HAP-1 (cell line): ENCODE data around the gene KLHL7.
A peak's percentile ranks its signal among the peaks of the same experiment; 100 is the strongest.
"Not testable (repeated sequence)": the region's sequence is repeated elsewhere in the genome, so short reads cannot be mapped to it uniquely, and the experiment has no call there.

Experiments
- DNase-seq, 2 experiments: peaks; one replicate each; pipeline ENCODE4 v3.0.0-alpha.2; 2016 to 2020; ENCODE audit warnings: low spot score in 2 of 2
- H3K27me3 ChIP-seq: fragments of 250-450 bp; sonication (Bioruptor Pico); 2 replicates; pipeline ENCODE4 v1.5.1; 2020; ENCODE audit warnings: low read depth, mild to moderate bottlenecking, moderate library complexity
- H3K36me3 ChIP-seq: fragments of 250-450 bp; sonication (Bioruptor Pico); replicated peaks from 2 replicates; pipeline ENCODE4 v1.5.1; 2020; ENCODE audit warnings: mild to moderate bottlenecking
- H3K4me1 ChIP-seq: fragments of 250-450 bp; sonication (Bioruptor Pico); 2 replicates; pipeline ENCODE4 v1.5.1; 2020; ENCODE audit warnings: mild to moderate bottlenecking
- H3K4me3 ChIP-seq: fragments of 250-450 bp; sonication (Bioruptor Pico); 2 replicates; pipeline ENCODE4 v1.5.1; 2020; ENCODE audit warnings: mild to moderate bottlenecking, moderate library complexity
- H3K9me3 ChIP-seq: fragments of 250-450 bp; sonication (Bioruptor Pico); 2 replicates; pipeline ENCODE4 v1.5.1; 2020; ENCODE audit warnings: mild to moderate bottlenecking, moderate library complexity
- in situ Hi-C: fragments of 300-500 bp; cut with MboI; formaldehyde crosslinking; loops from 3 replicates; pipeline ENCODE4 v1.14.3; 2020; ENCODE audit warnings: low sequenced_read_pairs, inconsistent platforms, mixed read lengths

The KLHL7 gene

GRCh38 chr7:23117841-23118240 is 12.3 kb downstream of the KLHL7 start:
- peak in 1 of 2 experiments; percentile 55 for DNase-seq
- H3K36me3 ChIP-seq: no peaks in the 10 kb centered on the region
- H3K9me3 ChIP-seq: no peaks in the 10 kb centered on the region
- no peak overlapping the region for H3K4me3 ChIP-seq
- no peaks in the 10 kb centered on the region for H3K27me3 ChIP-seq
- peaks cover 2% of the 10 kb centered on the region; the same call in 1 of the 2 replicates for H3K4me1 ChIP-seq
- in situ Hi-C loops: no loop called here

- Histone ChIP-seq H3K27me3 (no peaks in the 10 kb centered on the region), H3K9me3 (no peaks in the 10 kb centered on the region), H3K36me3 (no peaks in the 10 kb centered on the region), H3K4me1 (peaks cover 2% of the 10 kb centered on the region; the same call in 1 of the 2 replicates), H3K4me3 (no peak overlapping the region)
- DNase-seq: no peak
- in situ Hi-C loops: no loop called here
These were observed 14.5 kb downstream of the KLHL7 start for GRCh38 chr7:23120106-23120505.

- Histone ChIP-seq H3K4me1 (no peaks in the 10 kb centered on the region), H3K27me3 (no peaks in the 10 kb centered on the region), H3K4me3 (no peak overlapping the region), H3K36me3 (no peaks in the 10 kb centered on the region; the same call in 1 of the 2 replicates), H3K9me3 (no peaks in the 10 kb centered on the region)
- in situ Hi-C loops: no loop called here
- DNase-seq: no peak
These were observed 15.6 kb downstream of the KLHL7 start for GRCh38 chr7:23121165-23121564.

- no peaks in the 10 kb centered on the region for H3K9me3 ChIP-seq
- in situ Hi-C loops: no loop called here
- no peaks in the 10 kb centered on the region; the same call in 1 of the 2 replicates for H3K36me3 ChIP-seq
- no peaks in the 10 kb centered on the region for H3K4me1 ChIP-seq
- H3K4me3 ChIP-seq: no peak overlapping the region
- no peak for DNase-seq
- H3K27me3 ChIP-seq: no peaks in the 10 kb centered on the region
These were observed 17.4 kb downstream of the KLHL7 start for GRCh38 chr7:23123007-23123406.

GRCh38 chr7:23123465-23123864 is 17.9 kb downstream of the KLHL7 start:
- no peaks in the 10 kb centered on the region; the same call in 1 of the 2 replicates for H3K36me3 ChIP-seq
- in situ Hi-C loops: no loop called here
- no peaks in the 10 kb centered on the region for H3K4me1 ChIP-seq
- H3K4me3 ChIP-seq: no peak overlapping the region
- no peaks in the 10 kb centered on the region for H3K27me3 ChIP-seq
- no peak for DNase-seq
- H3K9me3 ChIP-seq: no peaks in the 10 kb centered on the region

GRCh38 chr7:23129036-23129435 is 23.5 kb downstream of the KLHL7 start:
- in situ Hi-C loops: no loop called here
- no peaks in the 10 kb centered on the region for H3K27me3 ChIP-seq
- no peak for DNase-seq
- H3K4me1 ChIP-seq: no peaks in the 10 kb centered on the region
- H3K4me3 ChIP-seq: no peak overlapping the region
- no peaks in the 10 kb centered on the region for H3K9me3 ChIP-seq
- no peaks in the 10 kb centered on the region; the same call in 1 of the 2 replicates for H3K36me3 ChIP-seq

- H3K4me3 ChIP-seq, H3K27me3 ChIP-seq, H3K9me3 ChIP-seq, DNase-seq, H3K36me3 ChIP-seq, in situ Hi-C loops, H3K4me1 ChIP-seq: not testable (repeated sequence)
These were observed 26.2 kb downstream of the KLHL7 start for GRCh38 chr7:23131799-23132198.

- Histone ChIP-seq H3K4me3 (no peak overlapping the region), H3K36me3 (no peaks in the 10 kb centered on the region), H3K4me1 (no peaks in the 10 kb centered on the region), H3K27me3 (no peaks in the 10 kb centered on the region), H3K9me3 (no peaks in the 10 kb centered on the region)
- no peak for DNase-seq
- in situ Hi-C loops: no loop called here
These were observed 28.2 kb downstream of the KLHL7 start for GRCh38 chr7:23133797-23134196.

- H3K36me3 ChIP-seq: no peaks in the 10 kb centered on the region
- no peaks in the 10 kb centered on the region for H3K9me3 ChIP-seq
- H3K4me1 ChIP-seq: no peaks in the 10 kb centered on the region
- no peak overlapping the region for H3K4me3 ChIP-seq
- H3K27me3 ChIP-seq: no peaks in the 10 kb centered on the region
- in situ Hi-C loops: no loop called here
- no peak for DNase-seq
These were observed 30.2 kb downstream of the KLHL7 start for GRCh38 chr7:23135755-23136154.

GRCh38 chr7:23136216-23136615 is 30.6 kb downstream of the KLHL7 start:
- Histone ChIP-seq H3K4me1 (no peaks in the 10 kb centered on the region), H3K27me3 (no peaks in the 10 kb centered on the region), H3K9me3 (no peaks in the 10 kb centered on the region), H3K36me3 (no peaks in the 10 kb centered on the region), H3K4me3 (no peak overlapping the region)
- DNase-seq: no peak
- in situ Hi-C loops: no loop called here

- Histone ChIP-seq H3K9me3 (no peaks in the 10 kb centered on the region), H3K4me1 (no peaks in the 10 kb centered on the region), H3K36me3 (no peaks in the 10 kb centered on the region), H3K4me3 (no peak overlapping the region), H3K27me3 (no peaks in the 10 kb centered on the region)
- in situ Hi-C loops: no loop called here
- DNase-seq: no peak
These were observed 52.1 kb downstream of the KLHL7 start for GRCh38 chr7:23157679-23158078.

GRCh38 chr7:23158546-23158945 is 53.0 kb downstream of the KLHL7 start:
- in situ Hi-C loops: no loop called here
- H3K4me1 ChIP-seq: no peaks in the 10 kb centered on the region
- no peaks in the 10 kb centered on the region for H3K9me3 ChIP-seq
- no peak for DNase-seq
- H3K36me3 ChIP-seq: no peaks in the 10 kb centered on the region
- no peaks in the 10 kb centered on the region for H3K27me3 ChIP-seq
- H3K4me3 ChIP-seq: no peak overlapping the region

GRCh38 chr7:23161482-23161881 is 55.9 kb downstream of the KLHL7 start:
- Histone ChIP-seq H3K9me3 (no peaks in the 10 kb centered on the region), H3K4me3 (no peak overlapping the region), H3K27me3 (no peaks in the 10 kb centered on the region), H3K4me1 (no peaks in the 10 kb centered on the region), H3K36me3 (no peaks in the 10 kb centered on the region)
- no peak for DNase-seq
- in situ Hi-C loops: no loop called here

- Histone ChIP-seq H3K4me1 (no peaks in the 10 kb centered on the region), H3K9me3 (no peaks in the 10 kb centered on the region), H3K4me3 (no peak overlapping the region), H3K36me3 (no peaks in the 10 kb centered on the region), H3K27me3 (no peaks in the 10 kb centered on the region)
- in situ Hi-C loops: no loop called here
- no peak for DNase-seq
These were observed 59.3 kb downstream of the KLHL7 start for GRCh38 chr7:23164846-23165245.

- Histone ChIP-seq H3K9me3 (no peaks in the 10 kb centered on the region), H3K4me3 (no peak overlapping the region), H3K36me3 (no peaks in the 10 kb centered on the region), H3K27me3 (no peaks in the 10 kb centered on the region), H3K4me1 (no peaks in the 10 kb centered on the region)
- DNase-seq: no peak
- in situ Hi-C loops: no loop called here
These were observed 59.7 kb downstream of the KLHL7 start for GRCh38 chr7:23165316-23165715.
